Central memory CD4-positive, alpha-beta T cell (primary cell): ENCODE measurements around the gene ZNF652.
"Not testable (repeated sequence)": the region's sequence is repeated elsewhere in the genome, so short reads cannot be mapped to it uniquely, and the experiment has no call there.

Experiments used
- DNase-seq: peaks from one replicate; pipeline ENCODE4 v3.0.0; 2022

The ZNF652 gene

GRCh38 chr17:49384951-49385350 lies 22.9 kb upstream of the ZNF652 start:
- DNase-seq = no peak

- DNase-seq = no peak
Observed at GRCh38 chr17:49383060-49383459, 21.0 kb upstream of the ZNF652 start.

- DNase-seq = no peak
Observed at GRCh38 chr17:49382556-49382955, 20.5 kb upstream of the ZNF652 start.

- DNase-seq = no peak
Observed at GRCh38 chr17:49381793-49382192, 19.7 kb upstream of the ZNF652 start.

GRCh38 chr17:49381033-49381432 lies 19.0 kb upstream of the ZNF652 start:
- DNase-seq = no peak

- no peak for DNase-seq
Observed at GRCh38 chr17:49379926-49380325, 17.9 kb upstream of the ZNF652 start.

GRCh38 chr17:49378311-49378710 lies 16.3 kb upstream of the ZNF652 start:
- DNase-seq = no peak

GRCh38 chr17:49375544-49375943 lies 13.5 kb upstream of the ZNF652 start:
- no peak for DNase-seq

- DNase-seq = no peak
Observed at GRCh38 chr17:49373115-49373514, 11.1 kb upstream of the ZNF652 start.

- no peak for DNase-seq
Observed at GRCh38 chr17:49372425-49372824, 10.4 kb upstream of the ZNF652 start.

- DNase-seq = no peak
Observed at GRCh38 chr17:49370971-49371834, 9.2 kb upstream of the ZNF652 start.

GRCh38 chr17:49369760-49370159 lies 7.7 kb upstream of the ZNF652 start:
- DNase-seq = no peak

GRCh38 chr17:49369089-49369488 lies 7.0 kb upstream of the ZNF652 start:
- DNase-seq = no peak

- peak; percentile 33 for DNase-seq
Observed at GRCh38 chr17:49365667-49366066, 3.6 kb upstream of the ZNF652 start.

GRCh38 chr17:49365126-49365525 lies 3.1 kb upstream of the ZNF652 start:
- DNase-seq = not testable (repeated sequence)

- DNase-seq = no peak
Observed at GRCh38 chr17:49364119-49364518, 2.1 kb upstream of the ZNF652 start.

- no peak for DNase-seq
Observed at GRCh38 chr17:49363251-49363650, 1.2 kb upstream of the ZNF652 start.

- no peak for DNase-seq
Observed at GRCh38 chr17:49362723-49363117, 670 bp upstream of the ZNF652 start.

- DNase-seq = peak; percentile 93
Observed at GRCh38 chr17:49361129-49361901, 735 bp downstream of the ZNF652 start.

- DNase-seq = no peak
Observed at GRCh38 chr17:49360796-49361128, 1.3 kb downstream of the ZNF652 start.

- peak; percentile 24 for DNase-seq
Observed at GRCh38 chr17:49359990-49360795, 1.9 kb downstream of the ZNF652 start.

- DNase-seq = peak; percentile 28
Observed at GRCh38 chr17:49358641-49359247, 3.3 kb downstream of the ZNF652 start.

- DNase-seq = no peak
Observed at GRCh38 chr17:49357516-49357915, 4.5 kb downstream of the ZNF652 start.
